Stimulated activated CD4-positive, alpha-beta T cell treated with anti-CD3 and anti-CD28 coated beads, Interleukin-2, amount 100 ng/mL, for 48 hours (primary cell): ENCODE results near the gene LCN2.
"Not testable (repeated sequence)": the region's sequence is repeated elsewhere in the genome, so short reads cannot be mapped to it uniquely, and the experiment has no call there.

Experiments used
- DNase-seq, 2 donors: peaks; one replicate each; pipeline ENCODE4 v3.0.0-alpha.2; 2020

The LCN2 gene

DNA sequence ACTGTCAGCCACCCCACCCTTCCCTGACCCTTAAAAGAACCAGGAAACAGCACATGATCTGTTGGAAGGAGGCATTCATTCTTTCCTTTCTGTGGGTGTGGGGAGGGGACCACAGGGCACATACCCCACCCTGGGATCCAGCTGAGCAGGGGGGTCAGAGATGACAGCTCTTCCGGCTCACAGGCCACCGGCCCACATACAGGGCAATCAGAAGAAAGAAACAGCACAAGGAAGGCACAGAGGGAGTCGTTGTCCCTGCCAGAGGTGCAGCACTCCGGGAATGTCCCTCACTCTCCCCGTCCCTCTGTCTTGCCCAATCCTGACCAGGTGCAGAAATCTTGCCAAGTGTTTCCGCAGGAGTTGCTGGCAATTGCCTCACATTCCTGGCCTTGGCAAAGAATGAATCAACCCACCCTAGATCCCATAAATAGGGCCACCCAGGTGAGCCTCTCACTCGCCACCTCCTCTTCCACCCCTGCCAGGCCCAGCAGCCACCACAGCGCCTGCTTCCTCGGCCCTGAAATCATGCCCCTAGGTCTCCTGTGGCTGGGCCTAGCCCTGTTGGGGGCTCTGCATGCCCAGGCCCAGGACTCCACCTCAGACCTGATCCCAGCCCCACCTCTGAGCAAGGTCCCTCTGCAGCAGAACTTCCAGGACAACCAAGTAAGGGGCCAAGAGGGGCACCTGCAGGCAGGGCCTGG is at the start of gene LCN2:
LCN2 (plus strand) TSS at position 453 of the 701 bp plus-strand sequence; CDS start at position 526, 73 bp downstream.
- DNase-seq: no peak

GRCh38 chr9:128099932-128100491 is 49.2 kb upstream of the LCN2 start:
- no peak for DNase-seq

DNA sequence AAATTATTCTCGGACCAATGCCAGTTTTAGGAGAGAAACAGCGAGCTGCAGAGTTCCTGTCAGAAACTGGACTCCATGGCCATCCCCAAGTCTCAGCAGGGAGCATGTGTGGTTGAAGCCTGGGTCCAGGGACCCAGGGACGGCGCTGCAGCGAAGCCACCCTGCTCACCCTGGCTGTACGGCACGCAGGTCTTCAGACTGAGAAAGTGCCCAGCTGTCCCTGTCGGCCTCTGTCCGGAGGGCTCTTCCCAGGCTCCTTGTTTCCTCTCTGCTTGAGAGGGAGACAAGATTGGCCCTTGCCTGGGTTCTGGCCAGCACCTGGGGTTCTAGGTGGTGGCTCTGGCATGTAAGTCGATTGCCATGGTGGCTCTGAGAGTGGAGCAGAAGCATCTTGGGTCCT is 48.7 kb upstream of the LCN2 start:
- no peak for DNase-seq

DNA sequence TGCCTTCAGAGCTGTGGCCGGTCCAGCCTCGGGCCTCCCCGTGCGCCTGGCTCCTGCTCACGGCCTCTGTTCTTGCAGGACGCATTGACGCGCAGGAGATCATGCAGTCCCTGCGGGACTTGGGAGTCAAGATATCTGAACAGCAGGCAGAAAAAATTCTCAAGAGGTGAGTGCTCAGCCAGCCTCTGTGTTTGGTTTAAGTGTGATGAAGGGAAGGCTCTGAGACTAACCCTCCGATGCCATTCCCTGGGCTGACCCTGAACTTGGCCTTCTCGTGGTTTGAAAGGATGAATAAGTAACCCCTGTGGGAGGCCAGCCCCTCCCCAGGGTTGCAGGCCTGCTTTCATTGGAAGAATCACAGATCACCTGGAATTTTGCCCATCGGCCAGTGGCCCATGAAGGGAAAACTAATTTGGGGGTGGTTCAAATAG is 48.0 kb upstream of the LCN2 start:
- no peak for DNase-seq

DNA sequence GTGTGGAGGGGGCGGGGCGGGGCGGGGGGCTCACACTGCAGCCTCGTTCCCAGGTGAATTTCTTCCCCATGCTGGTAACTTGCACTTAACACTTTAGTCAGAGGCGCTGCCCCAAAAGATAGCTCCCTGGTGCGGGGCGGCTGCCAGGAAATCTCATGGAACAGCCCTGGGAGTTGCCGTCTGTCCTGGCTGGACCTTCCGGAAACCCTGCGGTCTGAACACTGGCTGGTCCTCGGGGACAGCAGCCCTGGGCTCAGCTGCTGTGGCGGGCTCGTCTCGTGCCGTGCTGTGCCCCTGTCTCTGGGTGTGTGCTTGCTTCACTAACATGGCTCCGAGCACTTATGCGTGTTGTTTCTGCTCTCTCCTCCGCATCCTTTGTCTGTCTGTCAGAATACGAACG is 47.6 kb upstream of the LCN2 start:
- DNase-seq: no peak

DNA sequence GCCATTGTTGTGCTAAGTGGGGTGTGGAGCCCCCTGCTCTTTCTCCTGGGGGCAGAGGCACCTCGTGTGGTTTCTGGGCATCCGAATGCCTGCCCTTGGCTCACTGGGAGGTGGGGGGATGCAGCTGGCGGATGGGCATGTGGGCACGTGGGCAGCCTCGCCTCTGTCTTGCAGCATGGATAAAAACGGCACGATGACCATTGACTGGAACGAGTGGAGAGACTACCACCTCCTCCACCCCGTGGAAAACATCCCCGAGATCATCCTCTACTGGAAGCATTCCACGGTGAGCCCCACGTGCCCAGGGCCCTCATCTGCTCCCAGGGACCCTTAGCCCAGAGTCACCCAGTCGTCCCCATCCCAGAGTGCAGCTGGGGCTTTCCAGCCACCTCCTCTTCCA is 47.1 kb upstream of the LCN2 start:
- DNase-seq: no peak

DNA sequence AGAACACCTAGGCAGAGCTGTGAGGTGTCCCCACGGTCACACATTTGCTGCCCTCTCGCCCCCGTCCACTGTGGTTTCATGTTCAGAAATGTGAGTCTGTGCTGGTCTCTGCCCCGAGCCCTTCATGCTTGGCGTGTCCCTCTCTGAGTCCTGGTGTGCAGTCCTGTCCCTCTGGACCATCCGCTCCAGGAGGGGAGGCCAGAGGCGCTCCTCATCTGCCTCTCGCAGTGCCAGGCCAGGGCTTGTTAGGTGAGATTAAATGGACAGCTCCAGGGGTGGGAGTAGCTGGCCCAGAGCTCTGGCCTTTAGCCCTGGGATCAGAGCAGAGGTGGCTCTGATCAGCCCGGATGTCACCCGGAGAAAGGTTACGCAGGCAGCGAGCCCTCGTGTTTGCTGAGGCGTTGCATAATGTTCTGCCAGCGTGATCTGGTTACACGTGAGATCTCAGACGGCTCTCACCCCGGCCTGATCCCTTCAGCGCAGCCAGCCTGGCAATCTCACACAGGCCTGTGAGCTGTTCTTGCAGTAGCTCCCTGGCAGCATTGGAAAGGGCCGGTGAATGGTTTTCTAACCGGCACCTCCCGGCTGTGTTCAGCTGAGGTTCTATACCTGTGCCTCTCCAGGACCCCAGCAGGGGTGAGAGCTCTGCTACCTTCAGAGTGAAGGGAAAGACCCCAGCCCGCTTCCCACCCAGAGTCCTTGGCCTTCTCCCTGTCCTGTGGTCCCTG is 46.2 kb upstream of the LCN2 start:
- DNase-seq: no peak

DNA sequence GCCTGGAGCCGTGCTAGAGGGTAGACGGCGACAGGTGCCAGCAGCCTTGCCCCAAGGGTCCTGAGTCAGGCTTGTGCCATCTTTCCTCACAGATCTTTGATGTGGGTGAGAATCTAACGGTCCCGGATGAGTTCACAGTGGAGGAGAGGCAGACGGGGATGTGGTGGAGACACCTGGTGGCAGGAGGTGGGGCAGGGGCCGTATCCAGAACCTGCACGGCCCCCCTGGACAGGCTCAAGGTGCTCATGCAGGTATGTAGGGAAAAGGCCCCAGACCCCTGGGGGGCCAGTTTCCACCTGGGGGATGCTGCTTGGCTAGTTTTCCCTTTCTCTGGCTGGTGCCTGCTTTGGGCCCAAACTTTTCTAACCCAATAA is 45.7 kb upstream of the LCN2 start:
- DNase-seq: no peak

DNA sequence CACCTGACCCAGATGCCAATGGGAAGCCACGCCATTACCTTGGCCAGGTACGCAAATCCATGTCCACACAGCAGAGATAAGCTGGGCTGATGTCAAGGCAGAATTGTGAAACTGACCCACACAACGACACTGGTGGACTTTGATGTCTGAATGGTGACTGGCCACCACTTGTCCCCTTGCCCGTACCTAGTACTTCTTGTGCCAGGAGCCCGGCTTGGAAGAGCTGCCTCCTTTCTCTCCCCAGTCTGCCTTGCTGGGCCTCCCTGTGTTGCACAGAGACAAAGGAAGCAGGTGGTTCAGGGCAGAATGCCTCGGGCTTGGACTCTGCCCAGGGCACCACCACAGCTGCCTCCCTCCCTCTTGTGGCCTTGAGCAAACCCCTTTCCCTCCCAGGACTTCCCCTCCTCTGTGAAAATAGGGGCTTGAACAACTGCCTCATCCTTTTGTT is 45.1 kb upstream of the LCN2 start:
- no peak for DNase-seq

GRCh38 chr9:128105538-128106175 is 43.6 kb upstream of the LCN2 start:
- no peak for DNase-seq

DNA sequence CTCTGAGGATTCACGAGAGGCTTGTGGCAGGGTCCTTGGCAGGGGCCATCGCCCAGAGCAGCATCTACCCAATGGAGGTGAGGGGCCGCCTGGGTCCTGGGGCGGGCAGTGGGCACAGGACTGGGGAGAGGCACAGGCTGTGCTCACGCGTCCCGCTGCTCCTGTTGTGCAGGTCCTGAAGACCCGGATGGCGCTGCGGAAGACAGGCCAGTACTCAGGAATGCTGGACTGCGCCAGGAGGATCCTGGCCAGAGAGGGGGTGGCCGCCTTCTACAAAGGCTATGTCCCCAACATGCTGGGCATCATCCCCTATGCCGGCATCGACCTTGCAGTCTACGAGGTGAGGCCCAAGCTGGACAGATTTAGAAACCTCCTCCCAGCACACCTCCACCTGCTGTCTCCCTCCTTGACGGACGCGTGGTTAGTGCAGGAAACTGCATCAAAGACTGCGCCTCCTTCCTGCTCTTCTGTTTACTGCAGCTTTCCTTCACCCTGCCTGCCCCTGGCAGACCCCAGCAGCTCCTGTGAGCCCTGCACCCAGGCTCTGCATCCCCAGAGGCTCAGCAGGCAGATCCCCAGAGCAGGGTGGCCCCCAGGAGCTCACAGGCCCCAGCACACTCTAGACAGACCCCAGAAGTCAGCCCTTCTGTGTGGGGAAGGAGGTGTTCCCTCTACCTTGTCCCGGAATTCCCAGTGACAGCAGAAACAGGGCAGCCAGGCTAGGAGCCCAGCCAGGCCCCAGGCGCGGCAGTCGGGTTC is 42.9 kb upstream of the LCN2 start:
- DNase-seq: no peak

DNA sequence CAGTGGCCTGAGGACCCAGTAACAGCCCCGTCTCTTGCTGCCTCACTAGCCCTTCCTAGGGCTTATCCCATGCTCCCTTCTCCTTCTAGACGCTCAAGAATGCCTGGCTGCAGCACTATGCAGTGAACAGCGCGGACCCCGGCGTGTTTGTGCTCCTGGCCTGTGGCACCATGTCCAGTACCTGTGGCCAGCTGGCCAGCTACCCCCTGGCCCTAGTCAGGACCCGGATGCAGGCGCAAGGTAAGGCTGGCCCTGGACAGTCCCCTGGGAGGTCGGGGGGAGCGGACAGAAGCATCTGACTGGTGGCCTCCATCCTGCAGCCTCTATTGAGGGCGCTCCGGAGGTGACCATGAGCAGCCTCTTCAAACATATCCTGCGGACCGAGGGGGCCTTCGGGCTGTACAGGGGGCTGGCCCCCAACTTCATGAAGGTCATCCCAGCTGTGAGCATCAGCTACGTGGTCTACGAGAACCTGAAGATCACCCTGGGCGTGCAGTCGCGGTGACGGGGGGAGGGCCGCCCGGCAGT is 42.2 kb upstream of the LCN2 start:
- DNase-seq: no peak

DNA sequence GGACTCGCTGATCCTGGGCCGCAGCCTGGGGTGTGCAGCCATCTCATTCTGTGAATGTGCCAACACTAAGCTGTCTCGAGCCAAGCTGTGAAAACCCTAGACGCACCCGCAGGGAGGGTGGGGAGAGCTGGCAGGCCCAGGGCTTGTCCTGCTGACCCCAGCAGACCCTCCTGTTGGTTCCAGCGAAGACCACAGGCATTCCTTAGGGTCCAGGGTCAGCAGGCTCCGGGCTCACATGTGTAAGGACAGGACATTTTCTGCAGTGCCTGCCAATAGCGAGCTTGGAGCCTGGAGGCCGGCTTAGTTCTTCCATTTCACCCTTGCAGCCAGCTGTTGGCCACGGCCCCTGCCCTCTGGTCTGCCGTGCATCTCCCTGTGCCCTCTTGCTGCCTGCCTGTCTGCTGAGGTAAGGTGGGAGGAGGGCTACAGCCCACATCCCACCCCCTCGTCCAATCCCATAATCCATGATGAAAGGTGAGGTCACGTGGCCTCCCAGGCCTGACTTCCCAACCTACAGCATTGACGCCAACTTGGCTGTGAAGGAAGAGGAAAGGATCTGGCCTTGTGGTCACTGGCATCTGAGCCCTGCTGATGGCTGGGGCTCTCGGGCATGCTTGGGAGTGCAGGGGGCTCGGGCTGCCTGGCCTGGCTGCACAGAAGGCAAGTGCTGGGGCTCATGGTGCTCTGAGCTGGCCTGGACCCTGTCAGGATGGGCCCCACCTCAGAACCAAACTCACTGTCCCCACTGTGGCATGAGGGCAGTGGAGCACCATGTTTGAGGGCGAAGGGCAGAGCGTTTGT is 41.6 kb upstream of the LCN2 start:
- no peak for DNase-seq

- no peak for DNase-seq
Observed at GRCh38 chr9:128108269-128109049, 40.8 kb upstream of the LCN2 start.

DNA sequence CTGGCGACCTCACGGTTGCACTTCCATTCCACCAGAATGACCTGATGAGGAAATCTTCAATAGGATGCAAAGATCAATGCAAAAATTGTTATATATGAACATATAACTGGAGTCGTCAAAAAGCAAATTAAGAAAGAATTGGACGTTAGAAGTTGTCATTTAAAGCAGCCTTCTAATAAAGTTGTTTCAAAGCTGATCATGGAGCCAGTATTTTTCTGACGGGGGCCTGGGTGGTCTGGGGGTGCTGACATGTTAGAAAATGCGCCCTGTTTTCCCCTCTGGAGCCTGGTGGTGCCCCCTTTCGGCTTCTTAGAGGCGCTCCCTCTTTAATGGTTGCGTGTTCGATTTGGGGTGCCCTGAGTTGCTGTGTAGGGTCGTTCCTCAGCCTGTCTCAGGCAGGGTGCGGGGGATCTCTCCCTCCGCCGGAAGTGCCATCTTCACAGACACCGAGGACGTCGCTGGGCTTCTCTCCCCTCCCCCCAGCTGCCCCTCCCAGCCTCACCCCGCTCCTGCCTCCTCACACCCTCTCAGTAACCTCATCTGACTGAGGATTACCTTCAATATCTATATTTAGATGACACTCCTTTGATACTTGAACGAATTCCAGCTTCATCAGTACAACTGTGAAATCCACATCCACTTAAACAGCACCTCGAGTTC is 40.1 kb upstream of the LCN2 start:
- no peak for DNase-seq

GRCh38 chr9:128111726-128112125 is 37.5 kb upstream of the LCN2 start:
- DNase-seq: not testable (repeated sequence)

DNA sequence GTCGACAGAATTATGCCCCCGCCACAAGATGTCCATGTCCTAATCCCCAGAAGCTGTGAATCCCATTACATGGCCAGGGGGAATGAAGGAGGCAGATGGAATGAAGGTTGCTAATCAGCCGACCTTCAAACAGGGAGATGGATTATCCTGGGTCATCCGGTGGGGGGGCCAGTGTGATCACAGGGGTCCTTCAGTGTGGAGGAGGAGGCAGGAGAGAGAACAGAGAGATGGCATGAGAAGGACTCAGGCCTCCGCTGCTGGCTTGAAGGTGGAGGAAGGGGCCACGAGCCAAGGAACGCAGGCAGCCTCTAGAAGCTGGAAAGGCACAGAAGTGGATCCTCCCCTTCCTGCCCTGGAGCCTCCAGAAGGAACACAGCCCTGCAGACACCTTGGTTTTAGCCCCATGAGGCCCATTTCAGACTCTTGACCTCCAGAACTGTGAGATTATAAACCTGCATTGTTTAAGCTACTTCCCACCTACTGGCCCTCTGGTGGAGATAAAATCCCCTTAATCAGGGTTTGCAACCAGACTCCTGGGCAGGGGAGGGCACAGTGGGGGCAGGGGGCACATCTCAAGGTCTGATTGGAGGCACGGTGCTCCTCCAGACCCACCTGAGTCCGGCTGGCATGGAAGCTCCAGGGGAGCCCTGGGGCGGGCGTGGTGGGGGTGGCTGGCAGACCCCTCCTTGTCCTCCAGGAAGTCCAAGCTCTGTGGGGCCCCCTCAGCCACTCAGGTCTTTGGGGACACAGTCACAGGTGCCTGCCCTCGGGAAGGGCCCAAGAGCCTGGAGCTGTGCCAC is 35.5 kb upstream of the LCN2 start:
- DNase-seq: no peak

GRCh38 chr9:128114326-128115186 is 34.7 kb upstream of the LCN2 start:
- DNase-seq: no peak
